Measurements from ENCODE around the gene THOC1. TPM values are rescaled to one million over a fixed set of nuclear protein-coding genes. Genes with fewer than 3 reads are reported as not detected.

The THOC1 gene
- total and polyA plus RNA-seq, 2 experiments from 2014 or later, result 73.0 to 108 TPM

GRCh38 chr18:272650-273049 lies 4.8 kb upstream of the THOC1 start (continued):
- no peak for TF ChIP-seq EZH2phosphoT487 (IDR thresholded peaks at IDR 0.05; ENCODE audit: unreplicated experiment)
- no peak for TF ChIP-seq POLR2AphosphoS5 (IDR thresholded peaks at IDR 0.05; ENCODE audit: low read depth)
- TF ChIP-seq ETS1 (IDR thresholded peaks at IDR 0.05), result no peak

- Histone ChIP-seq H3K4me3 (peak overlapping the region; percentile 93), H3K4me1 (ENCODE audit: insufficient read depth) (peaks cover 16% of the 10 kb centered on the region), H2AFZ (no peak overlapping the region), H3K27ac (ENCODE audit: low read depth) (no peak overlapping the region), H3K79me2 (replicated peaks; ENCODE audit: insufficient read depth) (peaks cover 32% of the 10 kb centered on the region), H3K4me2 (peak overlapping the region; percentile 96; the same call in 1 of the 2 replicates), H3F3A (replicated peaks; ENCODE audit: low read depth) (0 out of 2 replicates have a peak, but pooled peaks cover 3% of the 10 kb centered on the region), H3K36me3 (ENCODE audit: insufficient read depth) (peaks cover 6% of the 10 kb centered on the region; the same call in 1 of the 2 replicates), H3K9me2 (ENCODE audit: insufficient read depth) (no peaks in the 10 kb centered on the region), H3K27me3 (ENCODE audit: insufficient read depth) (no peaks in the 10 kb centered on the region), H4K20me1 (replicated peaks; ENCODE audit: insufficient read depth) (peaks cover 15% of the 10 kb centered on the region)
- Mint-ChIP-seq H3K4me1 (peaks cover 15% of the 10 kb centered on the region), H3K4me3 (peak overlapping the region; percentile 97), H3K9me3 (no peaks in the 10 kb centered on the region), H3K36me3 (ENCODE audit: low read depth) (peaks cover 13% of the 10 kb centered on the region; the same call in 2 of the 3 replicates), H3K27ac (peak overlapping the region; percentile 4; the same call in 1 of the 2 replicates), H3K27me3 (ENCODE audit: insufficient read depth, low read depth, poor library complexity) (peaks cover 8% of the 10 kb centered on the region)
- ATAC-seq (no peak), DNase-seq (ENCODE audit: low spot score) (peak; percentile 36)
- no peak for TF ChIP-seq ZNF114 (CRISPR knock-in tag; IDR thresholded peaks at IDR 0.05)
- TF ChIP-seq CREB1 (CRISPR knock-in tag; IDR thresholded peaks at IDR 0.05; ENCODE audit: low read depth), result no peak
- no peak for TF ChIP-seq CTCF (conservative IDR thresholded peaks at IDR 0.05; ENCODE audit: low read depth in 2 of 2)
- no peak for TF ChIP-seq REST (IDR thresholded peaks at IDR 0.05; ENCODE audit: unreplicated experiment)
- TF ChIP-seq ZNF331 (CRISPR knock-in tag; IDR thresholded peaks at IDR 0.05; ENCODE audit: low read depth), result no peak
- TF ChIP-seq EZH2 (IDR thresholded peaks at IDR 0.05; ENCODE audit: low read depth, unreplicated experiment), result no peak
- no peak for TF ChIP-seq EZH2phosphoT487 (IDR thresholded peaks at IDR 0.05; ENCODE audit: unreplicated experiment)
These were observed 1.7 kb upstream of the THOC1 start for GRCh38 chr18:269480-270095.

Data from GM23338 (cell line).